ENCODE measurements around the gene TNIK.

- TF ChIP-seq POLR2A (IDR thresholded peaks at IDR 0.05) (no peak), POLR2AphosphoS5 (IDR thresholded peaks at IDR 0.05) (no peak)
- TF ChIP-seq, protein P1, sequence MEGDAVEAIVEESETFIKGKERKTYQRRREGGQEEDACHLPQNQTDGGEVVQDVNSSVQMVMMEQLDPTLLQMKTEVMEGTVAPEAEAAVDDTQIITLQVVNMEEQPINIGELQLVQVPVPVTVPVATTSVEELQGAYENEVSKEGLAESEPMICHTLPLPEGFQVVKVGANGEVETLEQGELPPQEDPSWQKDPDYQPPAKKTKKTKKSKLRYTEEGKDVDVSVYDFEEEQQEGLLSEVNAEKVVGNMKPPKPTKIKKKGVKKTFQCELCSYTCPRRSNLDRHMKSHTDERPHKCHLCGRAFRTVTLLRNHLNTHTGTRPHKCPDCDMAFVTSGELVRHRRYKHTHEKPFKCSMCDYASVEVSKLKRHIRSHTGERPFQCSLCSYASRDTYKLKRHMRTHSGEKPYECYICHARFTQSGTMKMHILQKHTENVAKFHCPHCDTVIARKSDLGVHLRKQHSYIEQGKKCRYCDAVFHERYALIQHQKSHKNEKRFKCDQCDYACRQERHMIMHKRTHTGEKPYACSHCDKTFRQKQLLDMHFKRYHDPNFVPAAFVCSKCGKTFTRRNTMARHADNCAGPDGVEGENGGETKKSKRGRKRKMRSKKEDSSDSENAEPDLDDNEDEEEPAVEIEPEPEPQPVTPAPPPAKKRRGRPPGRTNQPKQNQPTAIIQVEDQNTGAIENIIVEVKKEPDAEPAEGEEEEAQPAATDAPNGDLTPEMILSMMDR (IDR thresholded peaks at IDR 0.05) = no peak
Measured at GRCh38 chr3:171054231-171054630, 406.0 kb downstream of the TNIK start.

Measured in prostate gland (tissue), 2 donors.